Measurements from ENCODE around the gene GNA15.
"Not testable (repeated sequence)": the region's sequence is repeated elsewhere in the genome, so short reads cannot be mapped to it uniquely, and the experiment has no call there.

Gene GNA15

GRCh38 chr19:3135961-3136683 is at the start of gene GNA15:
TSS of gene GNA15 (plus strand) at chr19:3136033. CDS start at chr19:3136451, 418 bp downstream.
- no peak for TF ChIP-seq CTCF (conservative IDR thresholded peaks at IDR 0.05; ENCODE audit: low read depth, low read length)
- DNase-seq (ENCODE audit: low read depth) = no peak

GRCh38 chr19:3087769-3088168 is 48.1 kb upstream of the GNA15 start:
- H3K4me3 ChIP-seq (ENCODE audit: low read length) = no peak overlapping the region
- DNase-seq (ENCODE audit: low read depth) = no peak
- no peak for TF ChIP-seq CTCF (conservative IDR thresholded peaks at IDR 0.05; ENCODE audit: low read depth, low read length)

More at GRCh38 chr19:3135961-3136683, at the start of gene GNA15:
- no peak within 1 kb of the TSS for H3K4me3 ChIP-seq (ENCODE audit: low read length)

- not testable (repeated sequence) for DNase-seq (ENCODE audit: low read depth); H3K4me3 ChIP-seq (ENCODE audit: low read length)
Measured at GRCh38 chr19:3089299-3089855, 46.5 kb upstream of the GNA15 start.

- peak overlapping the region; percentile 78 for H3K4me3 ChIP-seq (ENCODE audit: low read length)
- TF ChIP-seq CTCF (conservative IDR thresholded peaks at IDR 0.05; ENCODE audit: low read depth, low read length) = no peak
- DNase-seq (ENCODE audit: low read depth) = no peak
Measured at GRCh38 chr19:3094601-3095440, 41.0 kb upstream of the GNA15 start.

- DNase-seq (ENCODE audit: low read depth) = no peak
- no peak for TF ChIP-seq CTCF (conservative IDR thresholded peaks at IDR 0.05; ENCODE audit: low read depth, low read length)
- H3K4me3 ChIP-seq (ENCODE audit: low read length) = peak overlapping the region; percentile 78
Measured at GRCh38 chr19:3095441-3096191, 40.2 kb upstream of the GNA15 start.

- DNase-seq (ENCODE audit: low read depth) = no peak
- H3K4me3 ChIP-seq (ENCODE audit: low read length) = peak overlapping the region; percentile 78
Measured at GRCh38 chr19:3096267-3096901, 39.4 kb upstream of the GNA15 start.

More at GRCh38 chr19:3096267-3096901, 39.4 kb upstream of the GNA15 start:
- TF ChIP-seq CTCF (conservative IDR thresholded peaks at IDR 0.05; ENCODE audit: low read depth, low read length) = no peak

All from retinal pigment epithelial cell (primary cell).